NCI-H345 (cell line): ENCODE data around the gene HIBADH.
A peak's percentile ranks its signal among the peaks of the same experiment; 100 is the strongest.

Experiments used
- DNase-seq: peaks from one replicate; lab custom pipeline; 2025; lab: John Stamatoyannopoulos, UW

Gene HIBADH

DNA sequence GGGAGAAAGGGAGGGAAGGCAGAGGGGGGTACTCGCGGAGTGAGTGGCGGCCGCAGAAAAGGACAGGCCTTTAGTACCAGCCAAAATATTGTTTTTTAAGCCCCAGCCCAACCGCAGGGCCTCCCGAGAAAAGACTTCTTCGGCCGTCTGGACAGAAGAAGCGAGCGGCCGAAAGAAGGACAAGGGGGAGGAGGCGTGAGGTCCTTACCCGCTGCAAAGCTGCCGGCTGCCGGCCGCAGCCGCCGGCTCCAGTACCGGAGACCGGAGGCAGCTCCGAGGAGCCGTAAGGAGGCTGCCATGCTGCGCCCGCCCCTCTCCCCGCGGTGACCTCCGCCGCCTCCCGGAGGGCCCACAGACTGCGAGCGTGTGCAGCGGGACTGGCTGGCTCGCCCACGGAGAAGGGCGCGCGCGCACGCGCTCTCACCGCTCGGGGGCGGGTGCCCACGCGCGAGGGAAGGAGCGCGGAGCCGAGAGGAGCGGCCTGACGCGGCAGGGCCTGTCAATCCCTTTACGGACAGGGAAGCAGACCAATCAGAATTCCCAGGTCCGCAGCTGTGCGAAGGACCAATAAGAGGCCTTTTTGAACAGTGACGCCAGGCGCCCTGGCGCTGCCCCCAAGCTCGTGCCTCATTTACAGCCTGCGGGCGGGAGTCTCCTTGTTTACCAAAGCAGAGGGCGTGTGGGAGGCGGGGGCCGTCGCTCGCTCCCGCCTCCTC lies at the start of gene HIBADH:
HIBADH (minus strand) TSS at position 394 of the 716 bp plus-strand sequence; CDS start at position 299, 95 bp downstream.
- DNase-seq: peak; percentile 99

DNA sequence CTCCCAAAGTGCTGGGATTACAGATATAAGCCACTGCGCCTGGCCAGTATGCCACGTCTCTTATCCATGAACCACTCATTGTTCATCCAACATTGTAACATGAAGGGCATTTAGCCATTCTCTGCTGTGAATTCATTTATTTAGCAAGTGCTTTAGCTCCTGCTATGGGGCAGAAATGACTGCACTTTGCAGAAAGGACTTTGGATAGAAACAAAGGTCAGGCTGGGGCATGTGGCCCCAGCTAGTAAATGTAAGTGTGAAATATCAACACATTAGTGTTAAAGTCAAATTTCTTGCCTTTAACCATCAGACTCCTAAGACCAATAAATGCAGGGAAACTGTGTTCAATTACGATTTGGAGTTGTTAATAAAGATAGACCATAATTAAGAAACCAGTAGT lies 49.5 kb upstream of the HIBADH start:
- no peak for DNase-seq

DNA sequence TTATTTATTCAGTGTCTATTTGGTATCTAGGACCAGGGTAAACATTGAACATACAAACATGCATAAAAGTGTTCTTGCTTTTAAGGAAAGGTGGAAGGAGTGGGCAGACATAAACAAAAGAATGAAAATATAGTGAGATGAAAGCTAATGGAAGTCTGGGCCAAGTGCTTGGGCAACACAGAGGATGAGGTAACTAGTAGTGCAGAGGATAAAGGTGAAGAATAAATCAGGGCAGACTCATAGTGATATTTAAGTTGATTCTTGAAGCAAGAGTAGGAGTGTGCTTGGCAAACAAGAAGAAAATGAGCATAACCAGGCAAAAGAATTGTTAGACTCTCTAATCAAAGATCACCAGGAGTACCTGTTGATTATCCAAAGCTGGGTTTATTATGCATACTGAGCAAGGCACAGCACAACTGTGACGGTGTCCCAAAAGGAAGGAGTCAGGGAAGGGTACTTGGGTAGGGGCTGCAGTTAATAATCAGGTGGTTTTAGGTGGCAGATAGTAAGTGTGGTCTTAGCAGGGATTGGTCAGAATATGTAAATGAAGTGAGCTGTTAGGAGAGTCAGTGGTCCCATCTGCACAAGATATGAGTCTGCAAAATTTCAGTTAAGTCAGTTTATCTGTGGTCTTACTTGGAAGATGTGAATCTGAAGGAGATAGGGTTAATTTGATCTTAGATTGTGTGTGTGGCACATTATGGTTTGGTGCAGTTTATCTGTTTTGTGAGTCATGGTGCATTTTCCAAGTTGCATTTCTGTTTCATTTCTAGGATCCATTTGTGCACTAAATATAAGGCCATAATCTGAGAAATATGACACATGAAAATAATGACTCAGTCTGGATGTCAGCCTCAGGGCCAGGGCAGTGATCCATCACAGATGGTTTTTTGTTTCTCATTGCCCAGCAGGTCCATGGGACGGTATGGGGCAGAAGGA lies 46.7 kb upstream of the HIBADH start:
- DNase-seq: no peak

DNA sequence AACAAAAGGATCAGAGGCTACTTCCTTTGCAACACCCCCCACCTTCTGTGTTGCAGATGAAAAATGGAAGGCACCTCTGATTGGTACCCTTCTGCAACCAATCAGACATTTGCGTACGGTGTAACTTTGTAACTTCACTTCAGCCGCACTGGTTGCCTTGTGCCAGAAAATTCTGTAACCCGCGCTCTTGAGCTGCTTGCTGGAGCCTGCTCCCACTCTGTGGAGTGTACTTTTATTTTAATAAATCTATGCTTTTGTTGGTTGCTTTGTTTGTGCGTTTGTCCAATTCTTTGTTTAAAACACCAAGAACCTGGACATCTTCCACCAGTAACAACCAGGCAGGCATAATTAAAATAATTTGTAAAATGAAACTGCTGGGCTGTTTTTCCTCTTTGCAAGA lies 45.8 kb upstream of the HIBADH start:
- DNase-seq: no peak

DNA sequence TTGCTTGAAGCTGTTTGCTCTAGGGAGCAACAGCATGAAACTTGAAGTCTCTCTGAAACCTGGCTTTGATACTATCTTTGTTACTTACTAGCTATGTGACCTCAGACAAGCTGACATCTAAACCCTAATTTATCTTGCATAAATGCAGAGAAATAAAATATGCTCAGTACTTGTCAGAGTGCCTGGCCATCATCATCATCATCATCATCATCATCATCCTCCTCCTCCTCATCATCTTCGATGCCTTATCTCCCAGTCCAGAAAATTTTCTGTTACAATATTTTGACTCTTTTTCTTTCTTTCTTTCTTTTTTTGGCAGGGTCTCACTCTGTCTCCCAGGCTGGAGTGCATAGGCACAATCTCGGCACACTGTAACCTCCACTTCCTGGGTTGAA lies 42.5 kb upstream of the HIBADH start:
- DNase-seq: no peak

DNA sequence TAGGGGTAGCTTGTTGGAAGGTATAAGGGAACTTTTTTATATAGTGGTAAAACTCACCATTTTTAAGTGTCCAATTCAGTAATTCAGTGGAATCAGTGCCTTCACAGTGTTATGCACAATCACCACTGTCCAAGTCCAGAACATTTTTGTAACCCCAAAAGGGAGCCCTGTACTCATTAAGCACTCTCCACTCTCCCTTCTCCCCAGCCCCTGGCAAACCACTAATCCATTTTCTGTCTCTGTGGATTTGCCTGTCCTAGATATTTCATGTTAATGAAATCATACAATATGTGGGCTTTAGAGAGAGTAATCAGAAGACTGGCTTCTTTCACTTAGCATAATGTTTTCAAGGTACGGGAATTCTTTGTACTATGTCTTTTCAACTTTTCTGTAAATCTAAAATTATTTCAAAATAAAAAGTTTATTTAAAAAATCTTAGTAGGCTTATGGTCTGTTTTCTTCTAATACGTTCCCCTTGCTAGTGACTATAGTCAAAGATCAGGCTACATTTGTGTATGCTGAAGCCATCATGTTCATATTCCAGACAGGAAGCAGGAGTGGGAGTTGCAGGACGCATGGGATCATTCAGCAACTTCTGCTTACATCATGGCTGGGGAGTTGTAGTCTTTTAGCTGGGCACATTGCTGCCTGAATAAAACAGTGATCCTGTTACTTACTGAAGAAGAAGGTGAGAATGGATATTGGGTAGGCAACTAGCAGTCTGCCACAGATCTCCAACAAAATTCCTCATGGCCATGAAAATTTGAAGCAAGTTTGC lies 41.9 kb upstream of the HIBADH start:
- DNase-seq: no peak

DNA sequence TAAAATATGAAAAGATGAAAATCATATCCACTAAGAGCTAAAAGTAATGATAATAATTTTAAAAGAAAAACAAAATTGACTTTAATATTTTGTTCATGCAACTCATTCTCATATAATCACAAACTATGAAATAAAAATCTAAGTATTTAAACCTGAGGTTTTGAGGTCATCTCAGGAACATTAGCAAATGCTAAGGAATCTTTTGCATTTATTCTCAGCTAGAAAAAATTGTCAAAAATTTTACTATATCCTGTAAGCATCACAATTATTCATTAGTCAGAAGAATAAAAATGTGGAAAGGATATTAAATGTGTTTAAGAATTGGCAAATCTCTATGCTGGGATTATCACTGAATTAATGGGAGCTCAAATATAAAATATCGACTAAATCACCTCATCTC lies 40.5 kb upstream of the HIBADH start:
- no peak for DNase-seq

DNA sequence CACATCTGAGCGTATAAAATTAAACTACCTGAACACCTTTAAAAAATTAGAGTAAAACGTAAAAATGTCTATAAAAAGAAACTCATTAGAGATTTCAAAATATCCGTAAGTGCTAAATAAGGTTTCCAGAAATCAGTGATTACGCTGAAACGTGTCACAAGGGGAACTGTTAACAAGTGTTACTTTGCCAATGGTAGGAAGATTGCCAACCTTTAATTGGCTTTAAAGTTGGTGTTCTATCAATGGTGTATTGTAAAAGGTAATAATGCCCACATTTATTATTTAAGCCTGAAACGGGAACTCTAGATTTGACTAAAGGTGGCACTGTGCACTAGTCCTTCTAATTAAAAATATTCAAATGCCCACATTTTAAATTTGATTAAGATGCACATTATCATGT lies 37.8 kb upstream of the HIBADH start:
- no peak for DNase-seq

DNA sequence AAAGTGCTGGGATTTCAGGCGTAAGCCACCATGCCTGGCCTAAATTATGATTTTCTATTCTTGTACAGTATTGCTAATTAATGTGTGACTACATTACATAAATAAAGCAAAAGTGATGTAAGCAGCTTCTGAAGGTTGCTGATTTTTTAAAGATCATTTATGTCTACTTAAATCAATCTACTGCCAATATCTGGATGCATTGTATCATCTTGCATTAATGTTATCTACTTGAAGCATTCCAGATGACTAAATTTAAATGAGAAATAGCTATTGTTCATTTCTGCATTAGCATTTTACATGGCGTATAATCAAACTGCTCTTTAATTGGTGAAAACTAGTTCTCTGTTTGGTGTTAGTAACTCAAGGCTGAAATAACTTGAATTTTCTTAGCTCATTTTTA lies 37.1 kb upstream of the HIBADH start:
- no peak for DNase-seq

DNA sequence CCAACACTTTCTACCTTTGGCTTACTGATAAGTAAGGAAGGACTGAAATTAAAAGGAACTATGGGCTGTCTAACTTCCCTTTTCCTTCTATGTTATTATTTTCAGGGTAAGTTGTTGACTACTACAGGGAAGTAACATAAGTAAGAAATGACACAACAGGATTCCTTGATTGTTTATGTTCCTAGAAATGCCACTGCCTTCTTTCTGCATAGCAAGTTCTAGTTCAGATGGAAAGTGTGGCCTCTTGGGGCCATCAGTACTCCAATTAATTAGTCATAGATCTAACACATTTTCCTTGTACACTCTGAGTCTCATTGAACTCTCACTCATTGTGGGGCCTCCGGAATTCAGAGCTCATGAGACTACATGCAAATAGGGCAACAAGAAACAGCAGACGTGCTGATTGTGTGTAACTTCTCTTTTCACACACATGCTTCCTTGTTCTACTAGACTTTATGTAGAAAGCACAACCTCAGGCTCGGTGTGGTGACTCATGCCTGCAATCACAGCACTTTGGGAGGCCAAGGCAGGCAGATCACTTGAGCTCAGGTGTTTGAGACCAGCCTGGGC lies 35.3 kb upstream of the HIBADH start:
- DNase-seq: no peak

DNA sequence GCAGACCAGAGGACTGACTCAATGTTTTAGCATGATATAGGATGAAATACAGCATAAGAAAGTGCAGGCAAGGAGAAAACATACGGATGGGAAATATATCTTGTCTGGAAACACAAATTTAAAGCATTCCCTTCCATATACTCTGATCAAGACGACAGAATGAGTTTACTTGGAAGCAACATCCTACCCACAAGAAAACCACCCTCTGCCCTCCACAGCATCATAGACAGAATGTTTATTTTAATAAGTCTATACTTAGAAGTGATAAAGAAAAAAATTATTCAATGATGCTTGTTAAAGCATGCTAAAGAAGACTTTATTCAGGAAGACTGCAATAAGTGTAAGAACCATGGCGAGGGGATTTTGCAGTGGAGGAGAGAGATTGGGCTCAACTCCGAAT lies 32.4 kb upstream of the HIBADH start:
- no peak for DNase-seq

DNA sequence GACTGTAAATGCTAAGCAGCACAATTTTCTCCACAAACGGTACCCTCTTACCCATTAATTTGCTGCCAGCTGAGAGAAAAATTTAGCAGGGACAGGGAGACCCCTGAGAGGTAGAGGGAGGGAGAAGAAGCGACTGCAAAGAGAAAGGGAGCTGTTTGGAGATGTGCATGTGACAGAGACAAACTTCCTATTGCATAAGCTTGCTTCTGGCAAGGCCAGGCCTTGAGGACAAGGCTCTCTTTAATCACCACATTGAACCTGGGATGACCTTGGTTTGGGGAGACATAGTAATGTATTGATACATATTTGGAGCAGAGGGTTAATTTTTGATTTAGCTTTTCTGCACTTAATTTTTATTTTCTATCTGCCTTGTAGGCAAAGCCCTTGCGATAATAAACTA lies 31.1 kb upstream of the HIBADH start:
- no peak for DNase-seq

DNA sequence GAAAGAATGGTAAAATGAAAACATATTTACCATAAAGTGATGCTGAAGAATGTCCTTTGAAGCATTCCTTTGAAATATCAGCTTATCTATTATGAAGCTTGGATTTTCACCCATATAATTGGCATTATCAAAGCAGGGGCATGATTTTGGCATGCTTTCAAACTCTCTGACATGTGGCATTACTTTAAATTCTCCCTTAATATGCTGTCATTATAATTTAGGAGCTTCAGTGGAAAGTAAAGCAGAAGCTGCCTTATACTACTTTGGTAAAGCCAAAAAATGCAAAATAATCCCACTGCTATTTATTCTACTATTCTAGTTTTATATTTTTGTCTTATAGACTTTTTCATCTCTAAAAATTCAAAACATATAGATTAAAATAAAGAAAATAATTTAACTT lies 28.0 kb upstream of the HIBADH start:
- DNase-seq: no peak

DNA sequence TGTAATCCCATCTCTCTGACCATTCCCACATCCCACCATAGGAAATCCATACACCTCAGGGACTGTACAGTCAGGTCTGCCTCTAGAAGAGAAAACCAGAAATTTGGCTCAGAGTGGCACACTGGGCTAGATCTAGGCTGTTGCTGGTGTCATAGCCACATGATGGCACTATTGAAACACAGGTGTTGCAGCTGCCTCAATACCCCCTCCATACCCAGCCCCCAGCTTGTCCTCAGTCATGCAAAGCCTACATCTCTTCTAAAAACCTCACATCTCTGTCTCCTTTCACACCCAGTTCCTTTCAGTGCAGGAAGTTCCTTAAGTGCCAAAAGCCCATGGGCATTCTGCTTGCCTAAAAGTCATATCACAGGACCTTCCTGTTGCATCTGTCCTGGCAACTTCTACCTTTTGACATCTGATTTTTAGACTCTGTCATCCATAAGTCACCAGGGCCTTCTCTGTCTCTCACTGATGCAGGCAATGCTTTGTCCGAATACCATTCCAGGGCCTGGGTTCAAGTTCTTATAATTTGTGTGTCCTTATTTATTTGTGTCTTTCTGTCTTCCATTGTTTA lies 27.0 kb upstream of the HIBADH start:
- peak; percentile 19 for DNase-seq

DNA sequence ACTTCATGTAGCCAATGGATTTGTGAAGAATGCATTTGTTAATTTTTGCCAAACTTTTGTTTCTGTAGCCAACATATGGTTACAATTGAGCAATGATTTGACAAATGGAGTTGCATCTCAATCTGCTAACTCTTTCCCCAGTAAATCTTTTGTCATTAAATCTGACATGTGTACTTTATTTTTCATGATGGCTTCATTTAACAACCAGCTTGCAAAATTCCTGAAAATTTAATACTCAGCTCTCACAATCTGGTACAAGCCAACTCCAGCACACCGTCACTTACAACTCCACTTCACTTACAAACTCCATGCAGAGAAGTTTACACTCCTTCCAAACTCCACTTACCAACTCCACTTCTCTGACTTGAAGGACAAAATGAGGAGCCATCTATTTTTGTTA lies 26.5 kb upstream of the HIBADH start:
- DNase-seq: no peak

DNA sequence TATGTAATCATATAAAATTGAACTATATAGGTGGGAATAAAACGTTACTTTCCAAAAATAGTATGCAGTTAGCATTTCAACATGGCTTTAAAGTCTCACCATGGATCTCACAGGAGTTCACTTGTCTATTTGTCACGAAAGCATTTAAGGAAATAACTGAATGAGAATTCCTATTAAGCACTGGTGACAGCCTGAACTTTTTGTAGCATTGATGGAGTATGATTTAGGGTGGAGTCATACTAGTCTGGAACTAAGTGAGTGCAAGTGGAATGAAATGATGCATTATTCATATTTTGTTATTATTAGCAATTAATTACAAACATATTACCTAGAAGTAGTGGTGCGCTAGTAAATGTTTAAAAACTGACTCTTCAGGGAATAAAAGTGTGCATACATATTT lies 26.0 kb upstream of the HIBADH start:
- DNase-seq: no peak

DNA sequence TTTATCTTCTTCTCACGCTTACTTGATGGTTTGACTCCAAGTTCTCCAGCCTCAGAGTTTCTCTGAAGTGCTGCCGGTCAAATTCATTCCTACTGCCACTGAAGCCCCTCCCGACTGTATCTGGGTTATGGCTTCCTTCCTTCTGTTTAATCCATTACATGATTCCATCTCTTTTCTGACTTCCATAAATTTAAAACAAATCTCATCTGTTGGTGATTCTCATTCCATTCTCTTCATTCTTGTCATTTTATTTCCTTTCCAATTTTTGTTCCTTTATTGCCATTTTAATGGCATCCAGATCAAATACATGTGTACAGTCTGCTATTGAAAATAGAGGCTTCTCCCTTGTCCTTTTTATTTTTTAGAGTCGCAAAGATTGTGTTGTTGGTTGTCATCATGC lies 25.4 kb upstream of the HIBADH start:
- no peak for DNase-seq

DNA sequence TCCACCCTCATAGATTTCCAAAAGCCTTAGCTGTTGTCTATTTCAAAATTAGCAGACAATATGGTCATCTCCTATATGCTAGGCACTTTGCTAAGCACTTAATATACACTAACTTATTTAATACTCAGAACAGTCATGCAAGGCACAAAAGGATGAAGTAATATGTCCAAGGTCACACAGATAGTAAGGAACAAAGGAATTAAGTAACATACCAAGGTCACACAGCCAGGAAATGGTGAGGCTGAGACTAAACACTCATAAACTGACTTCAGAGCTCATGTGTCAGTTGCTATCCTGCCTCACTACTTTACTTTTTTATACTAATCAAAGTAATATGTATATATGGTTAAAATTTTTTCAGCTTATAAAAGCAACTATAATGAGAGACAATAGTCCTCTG lies 23.6 kb upstream of the HIBADH start:
- no peak for DNase-seq

DNA sequence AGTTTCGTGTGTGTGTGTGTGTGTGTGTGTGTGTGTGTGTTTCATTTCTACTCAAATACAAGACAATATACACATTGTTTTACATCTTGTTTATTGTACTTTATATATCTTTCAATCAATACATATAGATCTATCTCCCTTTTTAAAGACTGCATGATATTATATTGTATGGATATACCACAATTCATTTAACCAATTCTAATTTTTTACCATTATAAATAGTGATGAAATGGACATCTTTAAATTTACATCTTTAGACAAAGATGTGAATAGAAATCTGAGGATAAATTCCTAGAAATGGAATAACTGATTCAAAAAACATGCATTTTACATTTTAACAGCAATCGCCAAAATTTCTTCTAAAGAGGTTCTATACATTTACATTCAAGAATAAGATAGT lies 23.2 kb upstream of the HIBADH start:
- DNase-seq: no peak

DNA sequence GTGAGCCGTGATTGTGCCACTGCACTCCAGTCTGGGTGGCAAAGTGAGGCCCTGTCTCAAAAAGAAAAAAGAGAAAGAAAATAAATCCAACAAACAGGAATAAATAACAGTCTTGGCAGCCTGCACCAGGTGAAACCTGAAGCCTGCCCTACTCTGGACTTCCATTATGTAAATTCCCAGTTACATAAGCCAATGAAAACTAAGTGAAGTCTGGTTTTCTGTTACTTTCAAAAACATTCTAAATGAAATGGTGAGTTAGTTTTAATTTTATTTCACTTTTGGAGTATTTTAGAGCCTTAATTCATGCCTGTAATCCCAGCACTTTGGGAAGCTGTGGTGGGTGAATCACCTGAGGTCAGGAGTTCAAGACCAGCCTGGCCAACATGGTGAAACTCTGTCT lies 22.5 kb upstream of the HIBADH start:
- DNase-seq: no peak

DNA sequence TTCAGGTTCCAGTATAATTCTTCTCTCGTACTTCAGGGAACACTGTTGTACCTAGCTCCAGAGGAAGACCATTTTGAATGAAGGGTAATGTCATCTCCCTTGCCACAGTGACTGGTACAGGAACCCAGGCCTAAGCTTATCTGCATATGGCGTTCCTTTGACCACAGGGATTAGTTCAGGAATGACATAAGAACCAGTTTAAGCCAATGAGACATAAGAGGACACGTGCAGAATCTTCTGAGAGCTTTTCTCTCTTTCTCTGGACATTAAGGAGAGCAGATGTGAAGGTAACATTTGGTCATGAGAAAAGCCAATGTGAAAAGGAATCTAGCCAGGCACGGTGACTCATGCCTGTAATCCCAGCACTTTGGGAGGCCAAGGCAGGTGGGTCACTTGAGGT lies 21.8 kb upstream of the HIBADH start:
- DNase-seq: no peak

DNA sequence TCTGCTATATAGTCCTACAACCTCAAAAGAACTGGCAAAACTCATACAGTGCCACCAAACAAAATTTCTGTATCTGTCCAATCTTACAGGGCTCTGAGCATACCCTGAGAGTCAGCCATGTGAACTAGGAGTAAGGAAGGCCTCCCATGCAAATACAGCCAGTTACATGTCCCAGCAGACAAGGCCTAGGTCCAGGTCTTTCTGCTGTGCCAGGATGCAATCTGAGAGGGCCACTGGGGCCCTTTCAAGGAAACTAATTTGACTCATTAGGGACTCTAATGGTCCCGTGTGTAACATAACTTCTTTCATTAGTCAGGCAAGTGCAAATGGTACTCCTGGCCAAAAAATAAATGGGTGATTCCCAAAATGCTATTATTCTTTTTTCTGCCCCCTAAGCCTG lies 17.9 kb upstream of the HIBADH start:
- no peak for DNase-seq
